Measurements from ENCODE around the gene PSPH. TPM values are rescaled to one million over a fixed set of nuclear protein-coding genes. Genes with fewer than 3 reads are reported as not detected.
A peak's percentile ranks its signal among the peaks of the same experiment; 100 is the strongest.

PSPH gene
- total and polyA plus RNA-seq, 5 donors from 2014 or later = 1.5 to 6.6 (median 5.6) TPM

DNA sequence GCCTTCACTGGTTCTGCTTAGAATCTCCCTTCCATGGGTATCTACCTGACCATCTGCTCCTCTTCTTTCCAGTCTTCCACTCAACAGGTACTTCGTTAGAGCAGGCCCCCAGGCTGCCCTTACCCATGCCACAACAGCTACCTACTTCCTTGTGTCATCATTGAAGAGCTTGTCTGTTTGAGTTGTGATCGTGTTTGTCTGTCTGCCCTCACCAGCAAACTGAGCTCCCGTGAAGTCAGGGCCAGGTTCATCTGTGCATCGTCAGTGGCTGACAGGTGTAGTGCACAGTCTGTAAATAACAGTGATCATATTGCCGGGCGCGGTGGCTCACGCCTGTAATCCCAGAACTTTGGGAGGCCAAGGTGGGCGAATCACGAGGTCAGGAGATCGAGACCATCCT, 81.9 kb downstream of the PSPH start:
- peak overlapping the region in 2 of 3 donors; percentile 11 to 87 for H3K27ac Mint-ChIP-seq
- H3K4me1 ChIP-seq (ENCODE audit: control insufficient read depth, insufficient read depth, low read length, poor library complexity, severe bottlenecking) = peaks cover 6% of the 10 kb centered on the region
- peaks cover 5% of the 10 kb centered on the region for H3K36me3 ChIP-seq (ENCODE audit: control insufficient read depth, insufficient read depth, low read length)
- no peaks in the 10 kb centered on the region for H3K27me3 ChIP-seq (ENCODE audit: control insufficient read depth, insufficient read depth, low read length)
- no peak overlapping the region for H3K27ac ChIP-seq (ENCODE audit: insufficient read depth, low read length, poor library complexity, severe bottlenecking)
- H3K4me3 ChIP-seq (ENCODE audit: low read depth, low read length) = no peak overlapping the region
- ATAC-seq (ENCODE audit: low read depth in 2 of 2) (no peak), DNase-seq (no peak)
- no peaks in the 10 kb centered on the region for H3K9me3 ChIP-seq (ENCODE audit: control insufficient read depth in 2 of 2, low read length in 2 of 2)
- no peaks in the 10 kb centered on the region for H3K9me3 Mint-ChIP-seq
- H3K27me3 Mint-ChIP-seq = no peaks in the 10 kb centered on the region
- peaks cover 6 to 55% (median 35%) of the 10 kb centered on the region in 4 donors for H3K4me1 Mint-ChIP-seq
- peaks cover 18% of the 10 kb centered on the region for H3K36me3 Mint-ChIP-seq
- H3K4me3 Mint-ChIP-seq = peak overlapping the region in 2 of 4 donors; percentile 52 to 75

DNA sequence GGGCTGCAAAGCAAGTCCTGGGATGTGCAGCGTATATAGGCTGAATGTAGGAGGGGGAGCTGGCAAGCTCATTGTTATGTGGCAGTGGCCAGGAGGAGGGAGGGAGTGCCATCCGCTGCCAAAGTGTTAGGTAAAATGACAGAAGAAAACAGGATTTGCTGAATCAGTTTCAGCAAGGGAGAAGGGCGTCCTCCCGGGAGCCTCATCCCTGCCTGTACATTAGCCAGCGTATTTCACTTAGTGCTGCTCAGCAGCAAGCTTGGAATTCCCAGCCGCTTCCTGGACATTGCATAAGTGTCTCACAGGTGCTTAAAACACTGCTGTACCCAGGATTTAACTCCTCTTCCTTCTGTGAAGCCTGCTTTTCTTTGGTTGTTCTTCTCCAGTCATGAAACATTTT, 84.4 kb downstream of the PSPH start:
- H3K27me3 Mint-ChIP-seq = no peaks in the 10 kb centered on the region
- Histone ChIP-seq H3K27me3 (ENCODE audit: control insufficient read depth, insufficient read depth, low read length) (no peaks in the 10 kb centered on the region), H3K27ac (ENCODE audit: insufficient read depth, low read length, poor library complexity, severe bottlenecking) (no peak overlapping the region), H3K4me1 (ENCODE audit: control insufficient read depth, insufficient read depth, low read length, poor library complexity, severe bottlenecking) (peaks cover 18% of the 10 kb centered on the region), H3K9me3 (ENCODE audit: control insufficient read depth in 2 of 2, low read length in 2 of 2) (no peaks in the 10 kb centered on the region), H3K4me3 (ENCODE audit: low read depth, low read length) (no peak overlapping the region), H3K36me3 (ENCODE audit: control insufficient read depth, insufficient read depth, low read length) (peaks cover 5% of the 10 kb centered on the region)
- peaks cover 6 to 66% (median 40%) of the 10 kb centered on the region in 4 donors for H3K4me1 Mint-ChIP-seq
- no peak for DNase-seq
- peak overlapping the region in 3 of 4 donors; percentile 20 to 26 (median 22) for H3K4me3 Mint-ChIP-seq
- peaks cover 18% of the 10 kb centered on the region for H3K36me3 Mint-ChIP-seq
- ATAC-seq (ENCODE audit: low read depth in 2 of 2) = no peak
- peak overlapping the region in 2 of 3 donors; percentile 54 to 78 for H3K27ac Mint-ChIP-seq
- no peaks in the 10 kb centered on the region for H3K9me3 Mint-ChIP-seq

DNA sequence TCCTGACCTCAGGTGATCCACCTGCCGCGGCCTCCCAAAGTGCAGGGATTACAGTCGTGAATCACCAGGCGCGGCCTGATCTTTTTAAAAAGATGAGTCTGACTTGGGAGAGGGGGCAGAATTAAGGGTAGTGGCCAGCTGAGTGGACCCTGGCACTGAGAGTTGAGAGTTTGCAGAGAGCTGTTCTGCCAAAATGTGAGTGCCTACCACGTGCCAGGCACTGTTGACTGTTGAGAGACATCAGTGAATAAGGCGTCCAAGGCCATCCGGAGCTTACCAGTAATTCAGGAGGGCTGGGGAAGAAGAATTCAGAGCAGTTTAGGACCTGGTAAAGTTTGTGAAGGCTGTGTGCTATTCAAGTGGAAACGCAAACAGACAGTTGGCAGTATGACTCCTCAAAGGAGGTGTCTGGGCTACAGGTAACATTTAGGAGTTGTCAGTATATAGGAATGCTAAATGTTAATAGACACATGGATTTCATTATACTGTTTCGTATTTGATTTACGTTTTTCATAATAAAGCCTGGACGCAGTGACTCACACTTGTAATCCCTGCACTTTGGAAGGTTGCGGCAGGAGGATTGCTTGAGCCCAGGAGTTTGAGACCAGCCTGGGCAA, 85.3 kb downstream of the PSPH start:
- H3K36me3 Mint-ChIP-seq = peaks cover 18% of the 10 kb centered on the region
- Histone ChIP-seq H3K9me3 (ENCODE audit: control insufficient read depth in 2 of 2, low read length in 2 of 2) (no peaks in the 10 kb centered on the region), H3K36me3 (ENCODE audit: control insufficient read depth, insufficient read depth, low read length) (peaks cover 5% of the 10 kb centered on the region), H3K4me3 (ENCODE audit: low read depth, low read length) (no peak overlapping the region), H3K27me3 (ENCODE audit: control insufficient read depth, insufficient read depth, low read length) (no peaks in the 10 kb centered on the region), H3K4me1 (ENCODE audit: control insufficient read depth, insufficient read depth, low read length, poor library complexity, severe bottlenecking) (peaks cover 18% of the 10 kb centered on the region), H3K27ac (ENCODE audit: insufficient read depth, low read length, poor library complexity, severe bottlenecking) (peak overlapping the region; percentile 82)
- peak overlapping the region; percentile 21 to 77 (median 77) for H3K27ac Mint-ChIP-seq
- DNase-seq (no peak), ATAC-seq (ENCODE audit: low read depth in 2 of 2) (no peak)
- H3K27me3 Mint-ChIP-seq = no peaks in the 10 kb centered on the region
- H3K4me1 Mint-ChIP-seq = peaks cover 0 to 61% (median 37%) of the 10 kb centered on the region in 4 donors
- H3K9me3 Mint-ChIP-seq = no peaks in the 10 kb centered on the region
- H3K4me3 Mint-ChIP-seq = peak overlapping the region; percentile 68 to 91 (median 80)

DNA sequence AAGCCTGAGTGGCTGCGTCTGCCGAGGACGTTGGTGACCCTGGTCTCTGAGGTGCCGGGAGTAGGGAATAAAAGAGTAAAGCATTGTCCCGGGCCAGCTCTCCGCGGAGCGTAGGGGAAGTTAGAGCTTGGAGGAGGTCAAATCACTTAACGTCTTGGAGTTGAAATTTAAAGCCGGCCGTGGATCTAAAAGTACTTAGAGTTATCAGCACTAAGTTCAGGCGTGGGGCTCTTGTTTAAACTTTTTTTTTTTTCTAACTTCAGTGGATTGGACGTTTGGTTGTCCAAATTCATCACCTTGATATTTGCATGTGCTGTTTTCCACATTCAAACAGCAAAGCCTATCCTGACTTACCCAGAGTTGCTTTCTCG, 86.2 kb downstream of the PSPH start:
- no peaks in the 10 kb centered on the region for H3K9me3 ChIP-seq (ENCODE audit: control insufficient read depth in 2 of 2, low read length in 2 of 2)
- ATAC-seq (ENCODE audit: low read depth in 2 of 2) (no peak), DNase-seq (peak in 1 of 3 donors; percentile 50)
- peaks cover 13% of the 10 kb centered on the region for H3K36me3 Mint-ChIP-seq
- peaks cover 0 to 54% (median 32%) of the 10 kb centered on the region in 4 donors for H3K4me1 Mint-ChIP-seq
- no peaks in the 10 kb centered on the region for H3K9me3 Mint-ChIP-seq
- H3K4me1 ChIP-seq (ENCODE audit: control insufficient read depth, insufficient read depth, low read length, poor library complexity, severe bottlenecking) = peaks cover 18% of the 10 kb centered on the region
- peaks cover 5% of the 10 kb centered on the region for H3K36me3 ChIP-seq (ENCODE audit: control insufficient read depth, insufficient read depth, low read length)
- H3K27ac ChIP-seq (ENCODE audit: insufficient read depth, low read length, poor library complexity, severe bottlenecking) = peak overlapping the region; percentile 82
- H3K4me3 Mint-ChIP-seq = peak overlapping the region; percentile 89 to 94 (median 91)
- H3K27ac Mint-ChIP-seq = peak overlapping the region; percentile 77 to 94 (median 92)
- peak overlapping the region; percentile 76 for H3K4me3 ChIP-seq (ENCODE audit: low read depth, low read length)
- no peaks in the 10 kb centered on the region for H3K27me3 Mint-ChIP-seq
- H3K27me3 ChIP-seq (ENCODE audit: control insufficient read depth, insufficient read depth, low read length) = no peaks in the 10 kb centered on the region

DNA sequence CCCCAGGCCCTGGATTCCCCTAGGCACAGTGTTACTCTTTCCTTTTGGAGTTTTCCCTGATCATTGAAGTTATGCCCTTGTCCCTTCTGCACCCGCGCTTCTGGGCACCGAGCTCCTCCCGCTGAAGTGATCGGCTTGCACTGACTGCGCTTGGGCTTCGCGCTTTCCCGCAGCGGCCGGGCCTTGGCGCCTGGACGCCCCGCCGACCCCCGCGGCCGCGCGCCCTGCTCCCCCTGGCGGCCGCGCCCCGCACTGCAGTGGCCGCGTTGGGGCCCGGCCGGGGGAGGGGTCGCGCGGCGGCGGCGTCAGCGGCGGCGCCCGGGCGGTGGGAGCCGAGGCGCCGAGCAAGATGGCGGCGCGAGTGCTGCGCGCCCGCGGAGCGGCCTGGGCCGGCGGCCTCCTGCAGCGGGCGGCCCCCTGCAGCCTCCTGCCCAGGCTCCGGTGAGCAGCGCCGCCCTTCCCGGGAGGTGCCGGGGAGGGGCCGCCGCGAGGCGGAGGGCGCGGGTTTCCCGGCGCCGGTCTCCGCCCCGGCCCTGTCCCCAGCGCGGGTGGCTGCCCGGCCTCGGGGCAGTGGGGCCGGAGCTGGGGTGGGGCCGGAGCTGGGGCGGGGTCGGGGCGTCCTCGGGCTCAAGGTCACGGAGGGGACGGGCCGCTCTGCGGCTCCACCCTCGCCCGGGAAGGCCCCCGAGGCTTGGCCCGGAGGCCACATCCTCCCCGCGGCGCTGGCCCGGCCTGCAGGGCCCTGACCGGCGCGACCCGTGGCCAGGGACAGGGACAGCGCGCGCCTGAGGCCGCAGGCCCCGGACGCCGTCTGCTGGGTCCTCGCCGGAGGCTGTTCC, 86.8 kb downstream of the PSPH start, which contains the start of gene NIPSNAP2:
NIPSNAP2 (plus strand) TSS at position 325 of the 839 bp plus-strand sequence; CDS start at position 350, 25 bp downstream.
- Histone ChIP-seq H3K4me3 (ENCODE audit: low read depth, low read length) (peak within 1 kb of the TSS; percentile 76), H3K9me3 (ENCODE audit: control insufficient read depth in 2 of 2, low read length in 2 of 2) (no peaks in the 10 kb centered on the region), H3K27ac (ENCODE audit: insufficient read depth, low read length, poor library complexity, severe bottlenecking) (peak within 1 kb of the TSS; percentile 82), H3K4me1 (ENCODE audit: control insufficient read depth, insufficient read depth, low read length, poor library complexity, severe bottlenecking) (peaks cover 18% of the 10 kb centered on the region), H3K36me3 (ENCODE audit: control insufficient read depth, insufficient read depth, low read length) (peaks cover 5% of the 10 kb centered on the region), H3K27me3 (ENCODE audit: control insufficient read depth, insufficient read depth, low read length) (no peaks in the 10 kb centered on the region)
- ATAC-seq (ENCODE audit: low read depth in 2 of 2) = peak; percentile 85 to 88
- Mint-ChIP-seq H3K27ac (peak within 1 kb of the TSS; percentile 91 to 94 (median 92)), H3K9me3 (no peaks in the 10 kb centered on the region), H3K27me3 (no peaks in the 10 kb centered on the region), H3K4me1 (peaks cover 0 to 49% (median 29%) of the 10 kb centered on the region in 4 donors), H3K36me3 (peaks cover 9% of the 10 kb centered on the region), H3K4me3 (peak within 1 kb of the TSS; percentile 89 to 94 (median 91))
- DNase-seq = peak; percentile 55 to 64 (median 55)

DNA sequence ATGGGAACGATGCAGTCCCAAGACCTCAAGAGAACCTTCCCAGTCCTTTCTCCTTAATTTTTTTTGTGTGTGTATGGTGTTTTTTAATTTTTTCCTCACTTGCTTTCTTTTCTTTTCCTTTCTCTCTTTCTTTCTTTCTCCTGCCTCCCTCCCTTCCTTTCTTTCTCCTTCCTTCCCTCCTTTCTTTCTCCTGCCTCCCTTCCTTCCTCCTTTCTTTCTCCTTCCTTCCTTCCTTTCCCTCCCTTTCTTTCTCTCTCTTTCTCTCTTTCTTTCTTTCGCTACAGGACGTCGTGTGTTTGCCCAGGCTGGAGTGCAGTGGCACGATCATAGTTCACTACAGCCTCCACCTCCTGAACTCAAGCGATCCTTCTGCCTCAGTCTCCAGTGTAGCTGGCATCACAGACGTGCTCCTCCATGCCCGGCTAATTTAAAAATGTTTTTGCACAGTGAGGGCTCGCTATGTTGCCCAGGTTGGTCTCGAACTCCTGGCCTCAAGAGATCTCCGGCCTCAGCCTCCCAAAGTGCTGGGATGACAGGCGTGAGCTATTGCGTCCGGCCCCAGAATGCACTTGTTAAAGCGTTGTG, 87.6 kb downstream of the PSPH start:
- no peaks in the 10 kb centered on the region for H3K27me3 Mint-ChIP-seq

DNA sequence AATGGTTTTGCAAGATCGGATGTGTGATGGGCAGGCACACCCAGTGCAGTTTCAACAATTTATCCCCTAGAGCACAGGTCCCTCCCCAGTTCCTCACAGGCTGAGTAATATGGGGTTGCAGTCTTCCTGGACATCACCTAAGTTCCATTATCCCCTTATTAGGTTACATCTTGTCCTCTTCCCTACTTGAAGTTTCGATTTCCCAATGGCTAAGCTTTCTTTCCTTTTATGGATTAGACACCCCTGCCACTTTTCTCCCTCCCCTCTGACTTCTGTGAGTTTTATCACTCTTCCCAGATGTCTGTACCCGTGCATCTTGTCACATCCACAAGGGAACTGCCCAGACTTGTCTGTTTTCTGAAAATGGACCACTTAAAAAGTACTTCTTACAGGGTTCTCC, 89.2 kb downstream of the PSPH start:
- Histone ChIP-seq H3K36me3 (ENCODE audit: control insufficient read depth, insufficient read depth, low read length) (peaks cover 4% of the 10 kb centered on the region), H3K4me1 (ENCODE audit: control insufficient read depth, insufficient read depth, low read length, poor library complexity, severe bottlenecking) (peaks cover 18% of the 10 kb centered on the region), H3K9me3 (ENCODE audit: control insufficient read depth in 2 of 2, low read length in 2 of 2) (no peaks in the 10 kb centered on the region), H3K27me3 (ENCODE audit: control insufficient read depth, insufficient read depth, low read length) (no peaks in the 10 kb centered on the region), H3K27ac (ENCODE audit: insufficient read depth, low read length, poor library complexity, severe bottlenecking) (no peak overlapping the region), H3K4me3 (ENCODE audit: low read depth, low read length) (no peak overlapping the region)
- H3K9me3 Mint-ChIP-seq = no peaks in the 10 kb centered on the region
- H3K36me3 Mint-ChIP-seq = peaks cover 9% of the 10 kb centered on the region
- DNase-seq (no peak), ATAC-seq (ENCODE audit: low read depth in 2 of 2) (no peak)
- no peaks in the 10 kb centered on the region for H3K27me3 Mint-ChIP-seq
- H3K4me3 Mint-ChIP-seq = peak overlapping the region; percentile 17 to 57 (median 38)
- H3K27ac Mint-ChIP-seq = peak overlapping the region in 2 of 3 donors; percentile 57 to 69
- peaks cover 0 to 36% (median 18%) of the 10 kb centered on the region in 4 donors for H3K4me1 Mint-ChIP-seq

More for the DNA sequence above, 87.6 kb downstream of the PSPH start:
- H3K27me3 ChIP-seq (ENCODE audit: control insufficient read depth, insufficient read depth, low read length) = no peaks in the 10 kb centered on the region
- Mint-ChIP-seq H3K4me3 (peak overlapping the region; percentile 81 to 89 (median 84)), H3K4me1 (peaks cover 0 to 41% (median 23%) of the 10 kb centered on the region in 4 donors), H3K27ac (peak overlapping the region; percentile 38 to 94 (median 91)), H3K36me3 (peaks cover 4% of the 10 kb centered on the region), H3K9me3 (no peaks in the 10 kb centered on the region)
- DNase-seq (no peak), ATAC-seq (ENCODE audit: low read depth in 2 of 2) (no peak)
- peaks cover 18% of the 10 kb centered on the region for H3K4me1 ChIP-seq (ENCODE audit: control insufficient read depth, insufficient read depth, low read length, poor library complexity, severe bottlenecking)
- no peaks in the 10 kb centered on the region for H3K9me3 ChIP-seq (ENCODE audit: control insufficient read depth in 2 of 2, low read length in 2 of 2)
- H3K27ac ChIP-seq (ENCODE audit: insufficient read depth, low read length, poor library complexity, severe bottlenecking) = peak overlapping the region; percentile 71
- peaks cover 5% of the 10 kb centered on the region for H3K36me3 ChIP-seq (ENCODE audit: control insufficient read depth, insufficient read depth, low read length)
- H3K4me3 ChIP-seq (ENCODE audit: low read depth, low read length) = peak overlapping the region; percentile 73

Measured in CD4-positive, CD25-positive, alpha-beta regulatory T cell (primary cell).